ENCODE data around the gene KIF5C. TPM values are rescaled to one million over a fixed set of nuclear protein-coding genes. Genes with fewer than 3 reads are reported as not detected.

The KIF5C gene
- polyA plus RNA-seq, 3 donors = 4.1 to 5.6 (median 5.3) TPM

GRCh38 chr2:149023091-149023490, 148.1 kb downstream of the KIF5C start:
- no peak for DNase-seq (ENCODE audit: extremely low read depth in 1 of 11, low read depth in 9 of 11, low spot score in 4 of 11)

DNA sequence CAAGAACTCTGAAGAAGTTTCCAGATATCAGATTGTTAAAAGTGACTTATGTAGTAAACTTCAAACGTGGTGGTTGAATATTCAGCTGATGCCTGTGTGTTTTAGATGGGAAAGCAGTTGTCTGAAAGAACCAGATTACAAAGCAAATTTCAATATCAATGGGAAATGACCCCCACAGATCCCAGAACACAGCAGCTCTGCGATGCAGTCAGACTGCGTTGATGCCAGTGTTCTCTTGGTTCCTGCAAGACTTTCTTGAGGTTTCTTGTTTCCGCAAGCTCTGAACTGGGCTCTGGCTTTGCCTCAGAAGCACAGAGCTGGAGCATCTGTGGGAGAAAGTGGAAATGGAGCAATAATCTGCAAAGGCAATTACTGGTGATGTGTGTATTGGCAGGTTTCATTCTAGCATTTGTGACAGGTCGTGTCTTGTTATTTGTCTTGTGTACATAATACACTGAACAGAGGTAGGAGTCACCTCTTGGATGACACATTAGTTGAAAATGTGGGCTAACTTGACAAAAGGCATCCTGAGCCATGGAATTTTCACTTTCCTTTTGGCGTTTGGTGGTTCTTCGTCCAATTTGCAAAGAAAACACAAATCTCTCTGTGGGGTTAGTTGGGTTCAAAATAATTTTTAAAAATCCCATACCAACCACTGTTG, 152.7 kb downstream of the KIF5C start:
- no peak for DNase-seq (ENCODE audit: extremely low read depth in 1 of 11, low read depth in 9 of 11, low spot score in 4 of 11)

GRCh38 chr2:149028377-149028776, 153.3 kb downstream of the KIF5C start:
- DNase-seq (ENCODE audit: extremely low read depth in 1 of 11, low read depth in 9 of 11, low spot score in 4 of 11) = no peak

- no peak for DNase-seq (ENCODE audit: extremely low read depth in 1 of 11, low read depth in 9 of 11, low spot score in 4 of 11)
These were observed 153.9 kb downstream of the KIF5C start for GRCh38 chr2:149028891-149029290.

GRCh38 chr2:149029307-149029965, 154.4 kb downstream of the KIF5C start:
- DNase-seq (ENCODE audit: extremely low read depth in 1 of 11, low read depth in 9 of 11, low spot score in 4 of 11) = no peak

GRCh38 chr2:149031396-149031795, 156.4 kb downstream of the KIF5C start:
- DNase-seq (ENCODE audit: extremely low read depth in 1 of 11, low read depth in 9 of 11, low spot score in 4 of 11) = no peak

GRCh38 chr2:149033716-149034115, 158.7 kb downstream of the KIF5C start:
- DNase-seq (ENCODE audit: extremely low read depth in 1 of 11, low read depth in 9 of 11, low spot score in 4 of 11) = peak in 4 of 11 donors; percentile 36 to 59 (median 53)

DNA sequence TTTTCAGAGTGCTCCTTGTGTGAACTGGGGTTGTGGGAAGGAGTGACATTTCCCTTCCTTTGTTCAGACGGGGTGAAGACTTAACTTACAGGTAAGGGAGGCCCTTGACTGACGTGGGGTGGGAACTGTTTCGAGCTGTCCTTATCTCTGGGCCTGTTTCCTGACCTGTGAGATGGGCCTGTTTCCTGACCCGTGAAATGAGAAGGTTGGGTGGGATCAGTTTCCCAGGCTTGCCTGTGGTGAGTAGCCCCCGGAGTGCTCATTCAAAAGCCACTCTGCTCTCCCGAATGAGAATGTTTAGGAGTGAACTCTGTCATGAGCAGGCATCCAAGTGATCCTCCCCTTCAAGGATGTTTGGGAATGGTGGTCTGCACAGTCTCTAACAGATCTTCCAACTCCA, 159.4 kb downstream of the KIF5C start:
- DNase-seq (ENCODE audit: extremely low read depth in 1 of 11, low read depth in 9 of 11, low spot score in 4 of 11) = no peak

- no peak for DNase-seq (ENCODE audit: extremely low read depth in 1 of 11, low read depth in 9 of 11, low spot score in 4 of 11)
These were observed 161.7 kb downstream of the KIF5C start for GRCh38 chr2:149036507-149037293.

DNA sequence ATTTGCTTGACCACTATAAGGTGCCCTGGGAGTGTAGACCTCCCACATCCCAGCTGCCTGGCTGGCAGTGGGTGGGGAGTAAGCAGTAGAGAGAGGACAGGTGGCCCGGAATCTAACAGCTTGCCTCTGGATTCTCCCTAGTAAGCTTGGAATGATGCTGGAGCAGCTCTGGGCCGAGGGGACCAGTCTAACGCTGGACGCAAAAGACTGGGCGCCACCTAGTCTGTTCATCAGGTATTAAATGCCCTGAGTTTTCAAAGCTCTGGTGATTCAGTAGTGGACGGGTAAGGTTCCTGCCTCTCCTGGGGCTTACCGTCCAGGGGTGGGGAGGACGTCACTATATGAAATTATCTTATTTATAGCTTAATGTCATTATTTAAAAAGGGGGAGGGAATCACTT, 162.8 kb downstream of the KIF5C start:
- no peak for DNase-seq (ENCODE audit: extremely low read depth in 1 of 11, low read depth in 9 of 11, low spot score in 4 of 11)

DNA sequence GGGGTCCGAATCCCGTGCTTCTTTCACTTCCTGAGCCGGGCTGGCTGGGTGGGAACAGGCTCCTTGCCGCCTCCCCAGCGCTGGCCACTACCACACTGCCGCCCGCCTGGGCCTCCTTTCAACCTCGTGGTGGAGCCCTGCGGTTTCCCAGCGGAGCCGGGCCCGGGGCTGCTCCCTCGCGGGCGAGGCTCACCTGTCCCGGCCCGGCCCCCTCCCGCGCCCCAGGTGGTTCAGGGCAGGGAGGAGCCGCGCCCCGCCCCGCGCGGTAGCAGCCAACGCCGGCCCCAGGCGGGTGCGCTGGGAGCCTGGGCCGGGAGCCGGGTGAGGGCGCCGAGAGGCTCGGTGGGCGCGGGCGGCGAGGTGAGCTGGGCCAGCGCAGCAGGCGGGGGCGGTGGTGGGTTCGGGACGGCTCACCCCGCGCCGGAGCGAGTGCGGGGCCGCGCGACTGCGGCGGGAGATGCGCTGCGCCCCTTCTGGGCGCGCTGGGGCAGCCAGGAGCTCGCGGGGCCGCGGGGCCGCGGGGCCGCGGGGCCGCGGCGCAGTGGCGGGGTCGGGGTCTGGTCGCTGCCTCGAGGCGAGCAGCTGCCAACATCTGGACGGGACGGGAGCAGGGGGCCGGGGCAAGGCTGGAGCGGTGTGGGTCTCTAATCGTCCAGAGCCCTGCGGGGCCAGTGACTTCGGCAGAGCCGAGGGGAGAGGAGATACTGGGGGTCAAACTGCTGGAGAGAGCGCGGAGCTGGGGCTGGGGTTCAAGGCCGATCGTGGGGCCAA, 163.6 kb downstream of the KIF5C start, which contains the start of gene LYPD6B:
TSS of gene LYPD6B (plus strand) at position 258 of the 771 bp plus-strand sequence. CDS start 92,250 bp downstream, outside the sequence.
- DNase-seq (ENCODE audit: extremely low read depth in 1 of 11, low read depth in 9 of 11, low spot score in 4 of 11) = no peak

GRCh38 chr2:149039213-149039724, 164.2 kb downstream of the KIF5C start:
- DNase-seq (ENCODE audit: extremely low read depth in 1 of 11, low read depth in 9 of 11, low spot score in 4 of 11) = no peak

- DNase-seq (ENCODE audit: extremely low read depth in 1 of 11, low read depth in 9 of 11, low spot score in 4 of 11) = no peak
These were observed 165.4 kb downstream of the KIF5C start for GRCh38 chr2:149040451-149040850.

GRCh38 chr2:149041482-149041881, 166.5 kb downstream of the KIF5C start:
- DNase-seq (ENCODE audit: extremely low read depth in 1 of 11, low read depth in 9 of 11, low spot score in 4 of 11) = no peak

GRCh38 chr2:149042881-149043280, 167.9 kb downstream of the KIF5C start:
- no peak for DNase-seq (ENCODE audit: extremely low read depth in 1 of 11, low read depth in 9 of 11, low spot score in 4 of 11)

GRCh38 chr2:149044500-149044899, 169.5 kb downstream of the KIF5C start:
- DNase-seq (ENCODE audit: extremely low read depth in 1 of 11, low read depth in 9 of 11, low spot score in 4 of 11) = no peak

GRCh38 chr2:149047118-149047517, 172.1 kb downstream of the KIF5C start:
- no peak for DNase-seq (ENCODE audit: extremely low read depth in 1 of 11, low read depth in 9 of 11, low spot score in 4 of 11)

GRCh38 chr2:149049142-149049541, 174.1 kb downstream of the KIF5C start:
- DNase-seq (ENCODE audit: extremely low read depth in 1 of 11, low read depth in 9 of 11, low spot score in 4 of 11) = no peak

- no peak for DNase-seq (ENCODE audit: extremely low read depth in 1 of 11, low read depth in 9 of 11, low spot score in 4 of 11)
These were observed 175.2 kb downstream of the KIF5C start for GRCh38 chr2:149050188-149050587.
